HepG2 (cell line): ENCODE data around the gene UGGT1. TPM values are rescaled to one million over a fixed set of nuclear protein-coding genes. Genes with fewer than 3 reads are reported as not detected.

Experiments used
- CERS6 ChIP-seq: sonication (generic); formaldehyde crosslinking; IDR thresholded peaks from 2 replicates; pipeline ENCODE4 v1.5.0; 2020; ENCODE audit warnings: missing genetic modification reagents
- CHD2 ChIP-seq: IDR thresholded peaks from 2 replicates; pipeline ENCODE4 v1.6.1; 2011; ENCODE audit warnings: low read depth, low read length, improper control_type of control experiment
- CTCF ChIP-seq: sonication (generic); formaldehyde crosslinking; IDR thresholded peaks from 2 replicates; pipeline ENCODE4 v1.5.0; 2020; ENCODE audit warnings: mild to moderate bottlenecking, missing genetic modification reagents, moderate library complexity
- FOXP4 ChIP-seq: sonication (generic); formaldehyde crosslinking; IDR thresholded peaks from 2 replicates; pipeline ENCODE4 v1.4.0; 2020; ENCODE audit warnings: missing genetic modification reagents
- HMGXB3 ChIP-seq: sonication (generic); formaldehyde crosslinking; IDR thresholded peaks from 2 replicates; pipeline ENCODE4 v1.4.0; 2020; ENCODE audit warnings: missing genetic modification reagents, borderline replicate concordance
- IRX3 ChIP-seq: sonication (generic); formaldehyde crosslinking; IDR thresholded peaks from 2 replicates; pipeline ENCODE4 v1.8.1; 2023; ENCODE audit warnings: mild to moderate bottlenecking, low read depth, missing genetic modification reagents, borderline replicate concordance
- KDM3A ChIP-seq: IDR thresholded peaks from 2 replicates; pipeline ENCODE4 v1.6.1; 2018; ENCODE audit warnings: low read depth, missing compliant biosample characterization
- MAZ ChIP-seq, 2 experiments: sonication (generic) in 1 of 2; formaldehyde crosslinking in 1 of 2; IDR thresholded peaks; 2 replicates each; pipeline versions ENCODE4 v1.5.0 to v1.6.1; 2012 to 2020; ENCODE audit warnings: low read depth in 2 of 2, mild to moderate bottlenecking in 2 of 2, borderline replicate concordance in 1 of 2, improper control_type of control experiment in 1 of 2, low read length in 1 of 2, missing genetic modification reagents in 1 of 2, moderate library complexity in 1 of 2
- NCOA1 ChIP-seq: sonication (generic); formaldehyde crosslinking; IDR thresholded peaks from 2 replicates; pipeline ENCODE4 v1.9.0; 2021; ENCODE audit warnings: missing genetic modification reagents
- PPARG ChIP-seq: conservative IDR thresholded peaks from 2 replicates; pipeline ENCODE4 v1.6.1; 2016; ENCODE audit warnings: missing biosample characterization, missing genetic modification reagents
- SETDB1 ChIP-seq: sonication (generic); formaldehyde crosslinking; IDR thresholded peaks from 2 replicates; pipeline ENCODE4 v1.5.1; 2020; ENCODE audit warnings: missing genetic modification reagents, mild to moderate bottlenecking, borderline replicate concordance
- ZKSCAN8 ChIP-seq: IDR thresholded peaks from 2 replicates; pipeline ENCODE4 v1.6.1; 2016; ENCODE audit warnings: borderline replicate concordance, missing genetic modification reagents, missing compliant biosample characterization
- ZNF343 ChIP-seq: sonication (generic); formaldehyde crosslinking; IDR thresholded peaks from 2 replicates; pipeline ENCODE4 v1.4.0; 2020; ENCODE audit warnings: mild to moderate bottlenecking, missing genetic modification reagents
- ZNF569 ChIP-seq: sonication (generic); formaldehyde crosslinking; IDR thresholded peaks from 2 replicates; pipeline ENCODE4 v1.5.0; 2020; ENCODE audit warnings: mild to moderate bottlenecking, missing genetic modification reagents, moderate library complexity, borderline replicate concordance
- ZNF782 ChIP-seq: sonication (generic); formaldehyde crosslinking; IDR thresholded peaks from 2 replicates; pipeline ENCODE4 v1.4.0; 2020; ENCODE audit warnings: missing genetic modification reagents, mild to moderate bottlenecking, borderline replicate concordance
- polyA plus RNA-seq, 8 experiments: library from polyadenylated mRNA; depleted of rRNA in 3 of 8; stranded (reverse) in 7 of 8; unstranded in 1 of 8; fragments of >200 nt; fragmentation: Illumina TruSeq in 4 of 8; extraction: Trizol in 4 of 8; gene quantifications; 2 replicates each; pipeline versions ENCODE4 v1.2.1 to v1.2.3, GENCODE V29; 2011 to 2016; ENCODE audit warnings: low read depth in 4 of 8, missing spikeins in 1 of 8, mixed read lengths in 1 of 8; ENCODE audit not compliant: insufficient read depth in 1 of 8
- total RNA-seq, 5 experiments: library from RNA; depleted of rRNA; stranded (reverse); fragments of >200 nt; fragmentation: Illumina TruSeq; extraction: Trizol; gene quantifications; 2 replicates each; pipeline ENCODE4 v1.2.3, GENCODE V29; 2016; ENCODE audit warnings: low read depth in 1 of 5

The UGGT1 gene
- total and polyA plus RNA-seq, 2 of the 13 experiments (the other 11 are each of a cell fraction or from before 2014, with no cell fraction given), result 35.8 to 83.2 TPM

GRCh38 chr2:128169933-128170709 is 79.1 kb downstream of the UGGT1 start (continued):
- TF ChIP-seq FOXP4 (CRISPR knock-in tag), result peak; percentile 99
- peak; percentile 97 for TF ChIP-seq ZKSCAN8 (CRISPR knock-in tag)
- TF ChIP-seq CTCF (CRISPR knock-in tag), result no peak
- no peak for TF ChIP-seq MAZ (IDR thresholded peaks at IDR 0.05; ENCODE audit: borderline replicate concordance, low read depth, low read length)
- TF ChIP-seq MAZ (CRISPR knock-in tag; IDR thresholded peaks at IDR 0.05; ENCODE audit: low read depth), result 0 out of 2 replicates have a peak, but pooled peaks have one; percentile 58
- TF ChIP-seq ZNF782 (CRISPR knock-in tag), result no peak; the same call in 1 of the 2 replicates
- TF ChIP-seq KDM3A (CRISPR knock-in tag), result peak; percentile 95
- no peak for TF ChIP-seq SETDB1
- peak; percentile 80 for TF ChIP-seq NCOA1 (CRISPR knock-in tag)
- TF ChIP-seq PPARG (CRISPR knock-in tag), result peak; percentile 98
- TF ChIP-seq IRX3 (CRISPR knock-in tag), result peak; percentile 66; the same call in 1 of the 2 replicates
- TF ChIP-seq ZNF569 (CRISPR knock-in tag), result no peak
- TF ChIP-seq ZNF343 (CRISPR knock-in tag), result peak; percentile 56; the same call in 1 of the 2 replicates
- no peak for TF ChIP-seq CERS6 (CRISPR knock-in tag)
- peak; percentile 82; the same call in 1 of the 2 replicates for TF ChIP-seq HMGXB3 (CRISPR knock-in tag)
- TF ChIP-seq CHD2, result no peak
